Measurements from ENCODE around the gene PHF12. TPM values are rescaled to one million over a fixed set of nuclear protein-coding genes. Genes with fewer than 3 reads are reported as not detected.

PHF12 gene
- total and polyA plus RNA-seq, 2 of the 4 experiments (the other 2 are of a cell fraction) = 24.4 to 25.6 TPM

DNA sequence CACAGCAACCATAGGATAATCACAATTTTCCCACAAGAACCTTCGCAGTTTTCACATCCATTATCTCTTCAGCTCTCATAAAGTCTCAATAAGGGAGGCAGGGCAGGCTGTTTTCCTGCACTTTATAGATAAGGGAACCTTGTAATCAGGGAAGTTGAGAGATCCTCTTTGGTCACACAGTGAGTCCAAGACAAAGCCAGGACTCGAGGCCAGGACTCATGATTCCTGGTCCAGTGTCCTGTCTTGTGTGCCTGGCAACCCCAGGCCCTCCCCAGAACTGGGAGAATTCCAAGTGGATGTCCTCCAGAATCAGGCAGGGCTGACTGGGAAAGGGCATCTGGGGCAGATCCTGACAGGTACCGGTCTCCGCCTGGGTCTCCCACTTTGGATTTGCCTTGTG lies 23.1 kb upstream of the PHF12 start:
- H4K20me1 ChIP-seq (ENCODE audit: insufficient read depth, low read length) = 0 out of 2 replicates have a peak, but pooled peaks cover 7% of the 10 kb centered on the region
- in situ Hi-C loops (cut with MboI; ENCODE audit: low sequenced_read_pairs) (no loop called here), dilution Hi-C loops (cut with HindIII; ENCODE audit: low sequenced_read_pairs, unreplicated experiment) (no loop called here), intact Hi-C loops (cut with micrococcal nuclease) (no loop called here)
- DNase-seq (no peak), ATAC-seq (ENCODE audit: low read depth) (no peak)
- TF ChIP-seq RAD21 (IDR thresholded peaks at IDR 0.05; ENCODE audit: low read length) = no peak
- no peak for TF ChIP-seq MAZ (IDR thresholded peaks at IDR 0.05; ENCODE audit: borderline replicate concordance, low read depth, low read length)
- no peak for TF ChIP-seq CHD1 (IDR thresholded peaks at IDR 0.05; ENCODE audit: low read depth, low read length)
- TF ChIP-seq MXI1 (IDR thresholded peaks at IDR 0.05; ENCODE audit: borderline replicate concordance, low read depth, low read length) = no peak
- WGBS, 2 experiments (ENCODE audit: extremely low coverage in 2 of 2, insufficient read length in 1 of 2) = 100% methylated on average over 2 of the region's 4 CpGs; no CpG with 5 or more reads in 1 of the 2 experiments
- no peak overlapping the region for H3K56ac ChIP-seq (ENCODE audit: extremely low read depth, insufficient read depth, low read length)
- no peak overlapping the region for H3K27ac ChIP-seq (ENCODE audit: insufficient read depth, low read length)
- H3K36me3 ChIP-seq (ENCODE audit: control insufficient read depth, insufficient read depth, low read length) = no peaks in the 10 kb centered on the region
- ChIA-PET CTCF (interaction anchor here (0.8 to 1.6 kb wide), 2 partner anchors 10 to 13 kb away, joined by 3 to 4 read pairs; no protein-coding TSS in a partner anchor), POLR2A (ENCODE audit: unreplicated experiment) (no interaction called here)
- H4K91ac ChIP-seq (ENCODE audit: insufficient read depth, low read depth, low read length) = no peak overlapping the region
- no peak overlapping the region for H4K8ac ChIP-seq (ENCODE audit: low read depth in 2 of 2, low read length in 2 of 2)
- no peaks in the 10 kb centered on the region for H3K79me1 ChIP-seq (ENCODE audit: low read depth in 1 of 2, low read length in 2 of 2)
- H2BK20ac ChIP-seq (ENCODE audit: low read depth, low read length) = no peak overlapping the region
- H3K4me2 ChIP-seq (ENCODE audit: low read depth, low read length) = no peak overlapping the region
- no peak overlapping the region for H3K14ac ChIP-seq (replicated peaks; ENCODE audit: low read depth, low read length)
- no peak overlapping the region for H3K9ac ChIP-seq (ENCODE audit: low read depth, low read length)
- H3K27me3 ChIP-seq (ENCODE audit: control insufficient read depth, insufficient read depth, low read length) = peaks cover 82% of the 10 kb centered on the region
- H3K9me3 ChIP-seq (ENCODE audit: control insufficient read depth, insufficient read depth, low read length) = no peaks in the 10 kb centered on the region
- BruUV-seq (replicated peaks) = no TSS peak
- no peak overlapping the region for H3K4ac ChIP-seq (ENCODE audit: low read depth, low read length)
- no peak overlapping the region for H2BK15ac ChIP-seq (ENCODE audit: low read depth, low read length)
- H2BK120ac ChIP-seq (ENCODE audit: low read depth, low read length) = no peak overlapping the region
- no peak overlapping the region for H2AFZ ChIP-seq (replicated peaks; ENCODE audit: low read length, poor library complexity)
- H3K18ac ChIP-seq (ENCODE audit: low read depth, low read length) = no peak overlapping the region
- 0 out of 2 replicates have a peak, but pooled peaks cover 4% of the 10 kb centered on the region for H3K9me1 ChIP-seq (ENCODE audit: insufficient read depth, low read length)
- no peak overlapping the region for H2BK5ac ChIP-seq (ENCODE audit: low read depth, low read length, poor library complexity, severe bottlenecking)
- no peak overlapping the region for H2AK9ac ChIP-seq (replicated peaks; ENCODE audit: low read depth, low read length, poor library complexity)
- H3K4me3 ChIP-seq (ENCODE audit: insufficient read depth, low read depth, low read length) = no peak overlapping the region
- no peak overlapping the region for H2AK5ac ChIP-seq (ENCODE audit: low read depth, low read length)
- H3K4me1 ChIP-seq (ENCODE audit: control insufficient read depth, insufficient read depth, low read length) = peaks cover 2% of the 10 kb centered on the region; the same call in 1 of the 2 replicates
- no peak overlapping the region for H4K5ac ChIP-seq (ENCODE audit: low read depth, low read length)
- H3K23ac ChIP-seq (ENCODE audit: low read depth, low read length) = no peak overlapping the region
